ENCODE measurements around the gene KHDRBS2.

DNA sequence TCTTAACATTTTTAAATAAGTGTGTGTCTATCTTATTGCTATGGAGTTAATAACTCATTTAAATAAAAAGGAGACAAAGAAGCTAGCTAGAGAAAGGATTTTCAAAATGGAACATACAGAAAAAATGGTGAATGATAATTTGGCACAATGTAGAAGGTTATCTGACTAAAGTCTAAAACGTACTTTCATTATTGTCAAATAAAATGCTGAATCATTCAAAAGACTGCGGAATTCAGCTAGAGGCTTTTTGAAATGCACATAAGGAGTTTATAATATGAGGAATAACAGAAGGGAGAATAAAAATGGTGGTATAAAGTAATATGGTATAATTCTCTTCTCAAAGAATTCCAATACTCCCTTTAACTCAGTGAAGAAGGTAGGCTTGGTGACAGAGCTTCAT is 597.9 kb downstream of the KHDRBS2 start:
- TF ChIP-seq, protein P1, sequence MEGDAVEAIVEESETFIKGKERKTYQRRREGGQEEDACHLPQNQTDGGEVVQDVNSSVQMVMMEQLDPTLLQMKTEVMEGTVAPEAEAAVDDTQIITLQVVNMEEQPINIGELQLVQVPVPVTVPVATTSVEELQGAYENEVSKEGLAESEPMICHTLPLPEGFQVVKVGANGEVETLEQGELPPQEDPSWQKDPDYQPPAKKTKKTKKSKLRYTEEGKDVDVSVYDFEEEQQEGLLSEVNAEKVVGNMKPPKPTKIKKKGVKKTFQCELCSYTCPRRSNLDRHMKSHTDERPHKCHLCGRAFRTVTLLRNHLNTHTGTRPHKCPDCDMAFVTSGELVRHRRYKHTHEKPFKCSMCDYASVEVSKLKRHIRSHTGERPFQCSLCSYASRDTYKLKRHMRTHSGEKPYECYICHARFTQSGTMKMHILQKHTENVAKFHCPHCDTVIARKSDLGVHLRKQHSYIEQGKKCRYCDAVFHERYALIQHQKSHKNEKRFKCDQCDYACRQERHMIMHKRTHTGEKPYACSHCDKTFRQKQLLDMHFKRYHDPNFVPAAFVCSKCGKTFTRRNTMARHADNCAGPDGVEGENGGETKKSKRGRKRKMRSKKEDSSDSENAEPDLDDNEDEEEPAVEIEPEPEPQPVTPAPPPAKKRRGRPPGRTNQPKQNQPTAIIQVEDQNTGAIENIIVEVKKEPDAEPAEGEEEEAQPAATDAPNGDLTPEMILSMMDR (conservative IDR thresholded peaks at IDR 0.05 in 1 of 2, IDR thresholded peaks at IDR 0.05 in 1 of 2; ENCODE audit: low read depth in 1 of 2, low read length in 2 of 2), result no peak
- TF ChIP-seq EZH2 (IDR thresholded peaks at IDR 0.05; ENCODE audit: low read length, missing control alignments), result no peak

Data from fibroblast of lung (primary cell).